AG08396 (cell line): ENCODE results near the gene SLC3A2.
"Not testable (repeated sequence)": the region's sequence is repeated elsewhere in the genome, so short reads cannot be mapped to it uniquely, and the experiment has no call there.

Source experiments
- DNase-seq: peaks from one replicate; pipeline ENCODE4 v3.0.0; 2012; ENCODE audit warnings: low spot score, mixed read lengths

SLC3A2 gene

GRCh38 chr11:62852523-62853188, 28.0 kb upstream of the SLC3A2 start:
- DNase-seq: no peak

GRCh38 chr11:62853279-62853965, 27.3 kb upstream of the SLC3A2 start:
- DNase-seq: no peak

- no peak for DNase-seq
Observed at GRCh38 chr11:62854013-62854824, 26.5 kb upstream of the SLC3A2 start.

- DNase-seq: no peak
Observed at GRCh38 chr11:62854825-62855570, 25.7 kb upstream of the SLC3A2 start.

GRCh38 chr11:62855571-62856332, 24.9 kb upstream of the SLC3A2 start:
- DNase-seq: peak; percentile 95

GRCh38 chr11:62856333-62856895, 24.3 kb upstream of the SLC3A2 start:
- no peak for DNase-seq

GRCh38 chr11:62857541-62857982, 23.1 kb upstream of the SLC3A2 start:
- no peak for DNase-seq

GRCh38 chr11:62858201-62858600, 22.5 kb upstream of the SLC3A2 start:
- DNase-seq: no peak

- DNase-seq: not testable (repeated sequence)
Observed at GRCh38 chr11:62859281-62859703, 21.4 kb upstream of the SLC3A2 start.

GRCh38 chr11:62860835-62861563, 19.7 kb upstream of the SLC3A2 start:
- no peak for DNase-seq

- DNase-seq: not testable (repeated sequence)
Observed at GRCh38 chr11:62861564-62862192, 19.0 kb upstream of the SLC3A2 start.

- no peak for DNase-seq
Observed at GRCh38 chr11:62863687-62864335, 16.9 kb upstream of the SLC3A2 start.

GRCh38 chr11:62865635-62866034, 15.1 kb upstream of the SLC3A2 start:
- no peak for DNase-seq

- DNase-seq: no peak
Observed at GRCh38 chr11:62874851-62875250, 5.8 kb upstream of the SLC3A2 start.

- DNase-seq: no peak
Observed at GRCh38 chr11:62875698-62876478, 4.8 kb upstream of the SLC3A2 start.

GRCh38 chr11:62876712-62877111, 4.0 kb upstream of the SLC3A2 start:
- no peak for DNase-seq

GRCh38 chr11:62879235-62879978, 1.3 kb upstream of the SLC3A2 start:
- no peak for DNase-seq
